GM19372 (cell line): ENCODE results near the gene LAMP2.

Experiments used
- ATAC-seq: cut with Tn5 transposase; IDR thresholded peaks from one replicate; pipeline ENCODE4 v1.9.1; 2021; ENCODE audit warnings: mild to moderate bottlenecking, low read depth, moderate library complexity; ENCODE audit not compliant: unreplicated experiment

LAMP2 gene

GRCh38 chrX:120457766-120458180 lies 11.3 kb downstream of the LAMP2 start:
- peak; percentile 87 for ATAC-seq

- ATAC-seq, result no peak
Measured at GRCh38 chrX:120456973-120457372, 12.1 kb downstream of the LAMP2 start.

GRCh38 chrX:120453985-120454384 lies 15.1 kb downstream of the LAMP2 start:
- ATAC-seq, result no peak

GRCh38 chrX:120452131-120452530 lies 17.0 kb downstream of the LAMP2 start:
- no peak for ATAC-seq

- ATAC-seq, result no peak
Measured at GRCh38 chrX:120450163-120450562, 18.9 kb downstream of the LAMP2 start.

GRCh38 chrX:120446498-120446897 lies 22.6 kb downstream of the LAMP2 start:
- no peak for ATAC-seq

- no peak for ATAC-seq
Measured at GRCh38 chrX:120439921-120440320, 29.2 kb downstream of the LAMP2 start.

GRCh38 chrX:120429776-120430540 lies 39.1 kb downstream of the LAMP2 start:
- ATAC-seq, result no peak

GRCh38 chrX:120428309-120428708 lies 40.8 kb downstream of the LAMP2 start:
- no peak for ATAC-seq

GRCh38 chrX:120426599-120426998 lies 42.5 kb downstream of the LAMP2 start:
- no peak for ATAC-seq

GRCh38 chrX:120419463-120419862 lies 49.6 kb downstream of the LAMP2 start:
- no peak for ATAC-seq

- ATAC-seq, result no peak
Measured at GRCh38 chrX:120408168-120408567, 60.9 kb downstream of the LAMP2 start.

- ATAC-seq, result no peak
Measured at GRCh38 chrX:120406638-120407037, 62.5 kb downstream of the LAMP2 start.

- ATAC-seq, result no peak
Measured at GRCh38 chrX:120402369-120402768, 66.7 kb downstream of the LAMP2 start.

GRCh38 chrX:120401301-120401700 lies 67.8 kb downstream of the LAMP2 start:
- ATAC-seq, result no peak

GRCh38 chrX:120380699-120381098 lies 88.4 kb downstream of the LAMP2 start:
- ATAC-seq, result no peak

GRCh38 chrX:120379937-120380681 lies 89.0 kb downstream of the LAMP2 start:
- no peak for ATAC-seq

GRCh38 chrX:120378570-120378969 lies 90.5 kb downstream of the LAMP2 start:
- ATAC-seq, result no peak
